Hepatocyte (in vitro differentiated cells): ENCODE data around the gene PHF23. TPM values are rescaled to one million over a fixed set of nuclear protein-coding genes. Genes with fewer than 3 reads are reported as not detected.
A peak's percentile ranks its signal among the peaks of the same experiment; 100 is the strongest.

Experiments
- DNase-seq: peaks from one replicate; pipeline ENCODE4 v3.0.0-alpha.2; 2016; ENCODE audit warnings: low spot score
- H2AFZ ChIP-seq: fragments of 200-600 bp; sonication (generic); 2 replicates; pipeline ENCODE4 v1.6.0; 2016; ENCODE audit warnings: antibody characterized with exemption, mild to moderate bottlenecking
- H3K27ac ChIP-seq: fragments of 200-600 bp; sonication (generic); 2 replicates; pipeline ENCODE4 v1.5.1; 2016; ENCODE audit warnings: mild to moderate bottlenecking
- H3K27me3 ChIP-seq: fragments of 200-600 bp; sonication (generic); 2 replicates; pipeline ENCODE4 v1.6.1; 2016
- H3K36me3 ChIP-seq: fragments of 200-600 bp; sonication (generic); replicated peaks from 2 replicates; pipeline ENCODE4 v1.5.1; 2016; ENCODE audit warnings: low read depth; ENCODE audit not compliant: insufficient read depth
- H3K4me1 ChIP-seq: fragments of 200-600 bp; sonication (generic); 2 replicates; pipeline ENCODE4 v1.5.1; 2016; ENCODE audit warnings: mild to moderate bottlenecking, moderate library complexity; ENCODE audit not compliant: insufficient read depth
- H3K4me2 ChIP-seq: fragments of 200-600 bp; sonication (generic); 2 replicates; pipeline ENCODE4 v1.6.0; 2016
- H3K4me3 ChIP-seq: fragments of 200-600 bp; sonication (generic); 2 replicates; pipeline ENCODE4 v1.5.1; 2016; ENCODE audit warnings: mild to moderate bottlenecking
- H3K79me2 ChIP-seq: fragments of 200-600 bp; sonication (generic); 2 replicates; pipeline ENCODE4 v1.6.0; 2017; ENCODE audit warnings: mild to moderate bottlenecking
- H3K9me2 ChIP-seq: fragments of 200-600 bp; sonication (generic); replicated peaks from 2 replicates; pipeline ENCODE4 v1.6.0; 2017; ENCODE audit warnings: mild to moderate bottlenecking; ENCODE audit not compliant: insufficient read depth
- H3K9me3 ChIP-seq: fragments of 200-600 bp; sonication (generic); 2 replicates; pipeline ENCODE4 v1.5.1; 2016; ENCODE audit warnings: low read depth, mild to moderate bottlenecking
- H4K20me1 ChIP-seq: fragments of 200-600 bp; sonication (generic); 2 replicates; pipeline ENCODE4 v1.6.0; 2016; ENCODE audit warnings: mild to moderate bottlenecking; ENCODE audit not compliant: insufficient read depth, poor library complexity, severe bottlenecking
- EZH2 ChIP-seq: fragments of 200-600 bp; sonication (generic); IDR thresholded peaks from 2 replicates; pipeline ENCODE4 v1.6.1; 2016; ENCODE audit warnings: antibody characterized with exemption, mild to moderate bottlenecking, borderline replicate concordance
- EZH2phosphoT487 ChIP-seq: fragments of 200-600 bp; sonication (generic); IDR thresholded peaks from one replicate; pipeline ENCODE4 v1.6.1; 2018; ENCODE audit warnings: antibody characterized with exemption, mild to moderate bottlenecking, low read depth, moderate library complexity; ENCODE audit not compliant: unreplicated experiment, severe bottlenecking
- WGBS: methylation state at CpG from one replicate; pipeline ENCODE4 v1.1.6; 2016; ENCODE audit warnings: low lambda C conversion rate; ENCODE audit errors: missing lambda C conversion rate; 5-methylcytosine and 5-hydroxymethylcytosine counted together
- polyA plus RNA-seq: library from polyadenylated mRNA; unstranded; fragments of >200 nt; fragmentation: Nextera tagmentation; extraction: Ambion mirVana; gene quantifications from 2 replicates; pipeline ENCODE4 v1.2.1, GENCODE V29; 2016
- total RNA-seq: library from RNA; depleted of rRNA; stranded (reverse); fragments of >200 nt; gene quantifications from 2 replicates; pipeline ENCODE4 v1.2.3, GENCODE V29; 2014
- TF ChIP-seq, protein P1 (sequence below): fragments of 200-600 bp; sonication (generic); IDR thresholded peaks from 2 replicates; pipeline ENCODE4 v1.5.1; 2016; ENCODE audit warnings: antibody characterized with exemption, mild to moderate bottlenecking; ENCODE audit not compliant: poor library complexity

Gene PHF23
- total and polyA plus RNA-seq, 2 experiments from 2014 or later = 53.9 to 78.6 TPM

DNA sequence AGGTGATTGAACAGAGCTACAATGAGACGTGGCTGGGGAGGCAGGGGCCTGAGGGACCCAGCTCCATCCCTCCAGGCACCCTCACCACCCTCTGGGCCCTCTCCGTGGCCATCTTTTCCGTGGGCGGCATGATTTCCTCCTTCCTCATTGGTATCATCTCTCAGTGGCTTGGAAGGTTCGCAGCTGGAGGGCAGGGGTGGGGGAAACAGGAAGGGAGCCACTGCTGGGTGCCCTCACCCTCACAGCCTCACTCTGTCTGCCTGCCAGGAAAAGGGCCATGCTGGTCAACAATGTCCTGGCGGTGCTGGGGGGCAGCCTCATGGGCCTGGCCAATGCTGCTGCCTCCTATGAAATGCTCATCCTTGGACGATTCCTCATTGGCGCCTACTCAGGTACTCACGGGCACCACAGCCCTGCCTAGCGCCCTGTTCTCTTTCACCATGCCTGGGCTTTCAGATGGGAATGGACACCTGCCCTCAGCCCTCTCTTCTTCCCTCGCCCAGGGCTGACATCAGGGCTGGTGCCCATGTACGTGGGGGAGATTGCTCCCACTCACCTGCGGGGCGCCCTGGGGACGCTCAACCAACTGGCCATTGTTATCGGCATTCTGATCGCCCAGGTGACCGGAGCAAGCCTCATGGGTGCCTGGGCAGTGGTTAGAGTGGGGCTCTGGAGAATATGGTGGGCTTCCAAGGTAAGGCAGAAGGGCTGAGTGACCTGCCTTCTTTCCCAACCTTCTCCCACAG lies 44.4 kb upstream of the PHF23 start:
- H3K9me3 ChIP-seq = no peaks in the 10 kb centered on the region
- peaks cover 4% of the 10 kb centered on the region for H3K27me3 ChIP-seq
- no peaks in the 10 kb centered on the region for H3K79me2 ChIP-seq
- H3K4me2 ChIP-seq = no peak overlapping the region
- no peaks in the 10 kb centered on the region for H4K20me1 ChIP-seq
- H3K27ac ChIP-seq = no peak overlapping the region
- H3K36me3 ChIP-seq = no peaks in the 10 kb centered on the region
- no peak for DNase-seq
- H3K4me1 ChIP-seq = peaks cover 13% of the 10 kb centered on the region
- 96% methylated on average over 17 of the region's 18 CpGs for WGBS
- H2AFZ ChIP-seq = no peak overlapping the region
- no peaks in the 10 kb centered on the region for H3K9me2 ChIP-seq
- TF ChIP-seq EZH2 (no peak), EZH2phosphoT487 (no peak)
- TF ChIP-seq, protein P1, sequence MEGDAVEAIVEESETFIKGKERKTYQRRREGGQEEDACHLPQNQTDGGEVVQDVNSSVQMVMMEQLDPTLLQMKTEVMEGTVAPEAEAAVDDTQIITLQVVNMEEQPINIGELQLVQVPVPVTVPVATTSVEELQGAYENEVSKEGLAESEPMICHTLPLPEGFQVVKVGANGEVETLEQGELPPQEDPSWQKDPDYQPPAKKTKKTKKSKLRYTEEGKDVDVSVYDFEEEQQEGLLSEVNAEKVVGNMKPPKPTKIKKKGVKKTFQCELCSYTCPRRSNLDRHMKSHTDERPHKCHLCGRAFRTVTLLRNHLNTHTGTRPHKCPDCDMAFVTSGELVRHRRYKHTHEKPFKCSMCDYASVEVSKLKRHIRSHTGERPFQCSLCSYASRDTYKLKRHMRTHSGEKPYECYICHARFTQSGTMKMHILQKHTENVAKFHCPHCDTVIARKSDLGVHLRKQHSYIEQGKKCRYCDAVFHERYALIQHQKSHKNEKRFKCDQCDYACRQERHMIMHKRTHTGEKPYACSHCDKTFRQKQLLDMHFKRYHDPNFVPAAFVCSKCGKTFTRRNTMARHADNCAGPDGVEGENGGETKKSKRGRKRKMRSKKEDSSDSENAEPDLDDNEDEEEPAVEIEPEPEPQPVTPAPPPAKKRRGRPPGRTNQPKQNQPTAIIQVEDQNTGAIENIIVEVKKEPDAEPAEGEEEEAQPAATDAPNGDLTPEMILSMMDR = no peak
- no peak overlapping the region for H3K4me3 ChIP-seq

DNA sequence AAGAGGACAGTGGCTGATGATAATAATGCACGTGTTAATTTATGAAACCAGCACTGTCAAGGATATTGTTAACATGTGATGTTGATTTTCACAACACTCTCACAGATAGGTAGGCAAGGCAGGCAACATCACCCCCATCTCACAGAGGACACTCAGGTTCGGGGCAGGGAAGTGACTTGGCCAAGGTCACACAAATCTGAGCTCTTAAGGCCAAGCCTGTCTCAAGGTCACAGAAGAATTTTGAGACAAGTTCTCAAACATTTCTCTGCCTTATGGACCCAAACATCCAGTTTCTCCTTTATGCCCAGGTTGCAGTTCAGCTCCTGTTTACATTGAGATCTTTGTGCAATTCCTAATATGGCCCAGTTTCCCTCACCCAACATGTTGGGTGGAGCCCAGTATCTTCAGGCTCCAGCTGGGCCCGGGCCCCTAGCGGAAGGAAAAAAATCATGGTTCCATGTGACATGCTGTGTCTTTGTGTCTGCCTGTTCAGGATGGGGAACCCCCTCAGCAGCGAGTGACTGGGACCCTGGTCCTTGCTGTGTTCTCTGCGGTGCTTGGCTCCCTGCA lies 43.6 kb upstream of the PHF23 start:
- Histone ChIP-seq H3K4me2 (peak overlapping the region; percentile 86), H3K4me3 (no peak overlapping the region), H3K79me2 (no peaks in the 10 kb centered on the region), H3K9me3 (no peaks in the 10 kb centered on the region), H3K9me2 (no peaks in the 10 kb centered on the region), H2AFZ (no peak overlapping the region), H3K27ac (no peak overlapping the region), H3K36me3 (no peaks in the 10 kb centered on the region), H3K27me3 (peaks cover 4% of the 10 kb centered on the region), H3K4me1 (peaks cover 13% of the 10 kb centered on the region), H4K20me1 (no peaks in the 10 kb centered on the region)
- DNase-seq = no peak
- no peak for TF ChIP-seq EZH2phosphoT487
- TF ChIP-seq, protein P1 = no peak
- no peak for TF ChIP-seq EZH2
- 71% methylated on average over 6 of the region's 6 CpGs for WGBS

DNA sequence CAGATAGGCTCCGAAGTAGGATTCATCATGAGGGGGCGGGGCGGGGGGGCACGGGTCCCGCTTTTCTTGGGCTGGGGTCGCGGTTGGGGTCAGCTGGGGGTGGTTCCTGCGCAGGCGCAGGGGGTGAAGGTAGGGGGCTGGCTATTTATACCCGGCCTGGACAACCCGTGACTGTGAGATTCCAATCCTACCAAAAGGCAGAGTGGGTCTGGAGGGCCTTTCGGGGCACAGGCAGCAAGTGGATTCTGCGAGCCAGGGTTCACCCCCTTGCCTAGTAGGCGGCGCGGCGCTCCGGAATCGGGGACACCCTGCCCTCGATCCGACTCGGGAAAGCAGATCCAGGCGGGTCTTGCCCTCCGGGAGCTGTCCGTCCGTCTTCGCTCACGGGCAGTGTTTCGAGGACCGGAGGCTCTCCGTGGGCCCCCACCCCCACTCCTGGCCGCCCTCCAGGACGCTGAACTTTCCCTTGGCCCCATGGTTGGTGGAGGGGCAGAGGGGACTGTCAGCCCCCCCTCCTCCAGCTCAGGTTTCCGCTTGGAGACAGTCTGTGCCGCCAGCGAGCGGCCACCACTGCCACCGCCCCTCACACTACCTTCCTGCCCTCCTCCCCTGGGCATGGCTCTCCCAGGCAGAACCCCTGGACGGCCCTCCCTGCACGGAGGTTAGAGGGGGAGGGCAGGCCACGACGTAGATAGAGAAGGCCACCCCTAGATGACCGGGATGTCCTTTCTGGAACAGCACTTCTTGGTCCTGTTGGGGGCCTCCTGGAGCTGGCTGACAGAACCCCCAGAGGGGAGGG lies 42.9 kb upstream of the PHF23 start:
- peak; percentile 47 for DNase-seq
- Histone ChIP-seq H3K9me2 (no peaks in the 10 kb centered on the region), H3K9me3 (no peaks in the 10 kb centered on the region), H2AFZ (no peak overlapping the region), H3K27me3 (peaks cover 4% of the 10 kb centered on the region), H3K4me1 (peaks cover 13% of the 10 kb centered on the region), H4K20me1 (no peaks in the 10 kb centered on the region), H3K4me3 (peak overlapping the region; percentile 30), H3K79me2 (no peaks in the 10 kb centered on the region), H3K36me3 (no peaks in the 10 kb centered on the region), H3K27ac (no peak overlapping the region), H3K4me2 (peak overlapping the region; percentile 86)
- TF ChIP-seq EZH2phosphoT487 (no peak), EZH2 (no peak)
- TF ChIP-seq, protein P1 = no peak
- 3% methylated on average over 25 of the region's 43 CpGs for WGBS
